Peyer's patch (tissue), 4 donors: ENCODE data around the gene WDCP.

ENCODE experiments used
- CTCF ChIP-seq, 6 experiments: fragments of 450-650 bp in 4 of 6; fragments of 200-600 bp in 2 of 6; sonication (generic) in 1 of 6; IDR thresholded peaks; one replicate each; pipeline ENCODE4 v1.5.1; 2017 to 2019; ENCODE audit warnings: antibody characterized with exemption in 6 of 6, mild to moderate bottlenecking in 3 of 6, moderate library complexity in 1 of 6
- POLR2A ChIP-seq, 2 donors: fragments of 450-650 bp; IDR thresholded peaks; one replicate each; pipeline ENCODE4 v1.5.1; 2017; ENCODE audit warnings: antibody characterized with exemption in 2 of 2, mild to moderate bottlenecking in 2 of 2, moderate library complexity in 2 of 2

- TF ChIP-seq CTCF (IDR thresholded peaks at IDR 0.05) (no peak), POLR2A (IDR thresholded peaks at IDR 0.05) (no peak)
Observed at GRCh38 chr2:24048769-24049484, 1.7 kb upstream of the WDCP start.
